Ascending aorta (tissue), 2 donors: ENCODE data around the gene MFSD2A. TPM values are rescaled to one million over a fixed set of nuclear protein-coding genes. Genes with fewer than 3 reads are reported as not detected.
"Not testable (repeated sequence)": the region's sequence is repeated elsewhere in the genome, so short reads cannot be mapped to it uniquely, and the experiment has no call there.

Experiments used
- DNase-seq, 2 donors: peaks; one replicate each; pipeline ENCODE4 v3.0.0-alpha.2; 2019; ENCODE audit warnings: low spot score in 2 of 2
- H3K27ac ChIP-seq, 2 donors: fragments of 200-600 bp; sonication (generic); one replicate each; pipeline ENCODE4 v1.5.1; 2016 to 2017; ENCODE audit warnings: mild to moderate bottlenecking in 1 of 2
- H3K27me3 ChIP-seq: fragments of 200-600 bp; sonication (generic); one replicate; pipeline ENCODE4 v1.5.1; 2017
- H3K36me3 ChIP-seq, 2 donors: fragments of 200-600 bp; sonication (generic); one replicate each; pipeline ENCODE4 v1.5.1; 2016
- H3K4me1 ChIP-seq, 2 donors: fragments of 200-600 bp; sonication (generic); one replicate each; pipeline ENCODE4 v1.5.1; 2016 to 2017; ENCODE audit warnings: mild to moderate bottlenecking in 1 of 2
- H3K4me3 ChIP-seq, 2 donors: fragments of 200-600 bp; sonication (generic); one replicate each; pipeline ENCODE4 v1.5.1; 2016 to 2017; ENCODE audit warnings: mild to moderate bottlenecking in 1 of 2
- H3K9me3 ChIP-seq, 2 donors: fragments of 200-600 bp; sonication (generic); one replicate each; pipeline ENCODE4 v1.5.1; 2016
- CTCF ChIP-seq, 3 experiments: fragments of 200-600 bp in 2 of 3; fragments of 450-650 bp in 1 of 3; sonication (generic) in 2 of 3; IDR thresholded peaks; one replicate each; pipeline ENCODE4 v1.5.1; 2016 to 2019; ENCODE audit warnings: antibody characterized with exemption in 3 of 3, mild to moderate bottlenecking in 1 of 3, moderate library complexity in 1 of 3
- intact Hi-C: fragments of 100-400 bp; cut with DNase I; formaldehyde crosslinking; loops from one replicate; pipeline ENCODE4 v1.15.1; 2023
- total RNA-seq: library from RNA; depleted of rRNA; stranded (reverse); fragments of >200 nt; gene quantifications from one replicate; pipeline ENCODE4 v1.1.0, GENCODE V29; 2016

Gene MFSD2A
- total RNA-seq, 1 donor from 2014 or later: 0.32 TPM

GRCh38 chr1:40003156-40004093 lies 48.5 kb downstream of the MFSD2A start:
- H3K36me3 ChIP-seq: no peaks in the 10 kb centered on the region
- H3K27ac ChIP-seq: no peak overlapping the region
- no peak for DNase-seq
- no peak overlapping the region for H3K4me3 ChIP-seq
- no peaks in the 10 kb centered on the region for H3K4me1 ChIP-seq
- no peak for TF ChIP-seq CTCF (IDR thresholded peaks at IDR 0.05)
- H3K9me3 ChIP-seq: no peaks in the 10 kb centered on the region
- no peaks in the 10 kb centered on the region for H3K27me3 ChIP-seq
- intact Hi-C loops: no loop called here

- no peaks in the 10 kb centered on the region for H3K36me3 ChIP-seq
- H3K4me1 ChIP-seq: no peaks in the 10 kb centered on the region
- intact Hi-C loops: no loop called here
- no peaks in the 10 kb centered on the region for H3K27me3 ChIP-seq
- no peaks in the 10 kb centered on the region for H3K9me3 ChIP-seq
- DNase-seq: no peak
- no peak overlapping the region for H3K4me3 ChIP-seq
- no peak overlapping the region for H3K27ac ChIP-seq
- no peak for TF ChIP-seq CTCF (IDR thresholded peaks at IDR 0.05)
Observed at GRCh38 chr1:40004857-40005256, 49.9 kb downstream of the MFSD2A start.

- H3K27ac ChIP-seq, H3K36me3 ChIP-seq, H3K9me3 ChIP-seq, intact Hi-C loops, H3K27me3 ChIP-seq, H3K4me1 ChIP-seq, DNase-seq, H3K4me3 ChIP-seq: not testable (repeated sequence)
Observed at GRCh38 chr1:40007481-40008034, 52.6 kb downstream of the MFSD2A start.

GRCh38 chr1:40011198-40011597 lies 56.3 kb downstream of the MFSD2A start:
- Histone ChIP-seq H3K27me3 (no peaks in the 10 kb centered on the region), H3K27ac (no peak overlapping the region), H3K4me3 (no peak overlapping the region), H3K36me3 (no peaks in the 10 kb centered on the region), H3K4me1 (no peaks in the 10 kb centered on the region), H3K9me3 (no peaks in the 10 kb centered on the region)
- intact Hi-C loops: no loop called here
- no peak for TF ChIP-seq CTCF (IDR thresholded peaks at IDR 0.05)
- no peak for DNase-seq

- intact Hi-C loops: no loop called here
Observed at GRCh38 chr1:40014253-40014706, 59.3 kb downstream of the MFSD2A start.

More at GRCh38 chr1:40014253-40014706, 59.3 kb downstream of the MFSD2A start:
- no peaks in the 10 kb centered on the region for H3K36me3 ChIP-seq
- H3K4me1 ChIP-seq: no peaks in the 10 kb centered on the region
- no peak for TF ChIP-seq CTCF (IDR thresholded peaks at IDR 0.05)
- H3K27me3 ChIP-seq: no peaks in the 10 kb centered on the region
- no peak overlapping the region for H3K4me3 ChIP-seq
- H3K27ac ChIP-seq: no peak overlapping the region
- DNase-seq: no peak
- no peaks in the 10 kb centered on the region for H3K9me3 ChIP-seq
